ENCODE results near the gene ALPP. TPM values are rescaled to one million over a fixed set of nuclear protein-coding genes. Genes with fewer than 3 reads are reported as not detected.
"Not testable (repeated sequence)": the region's sequence is repeated elsewhere in the genome, so short reads cannot be mapped to it uniquely, and the experiment has no call there.

Gene ALPP
- total RNA-seq, 1 experiment from 2014 or later = 8.6 TPM

GRCh38 chr2:232369126-232369951 is 9.2 kb upstream of the ALPP start:
- Histone ChIP-seq H3K4me3 (ENCODE audit: low read length) (no peak overlapping the region), H2AFZ (ENCODE audit: low read length) (no peak overlapping the region), H3K27me3 (ENCODE audit: low read length) (no peaks in the 10 kb centered on the region), H3K9me3 (ENCODE audit: low read length) (no peaks in the 10 kb centered on the region), H4K20me1 (ENCODE audit: low read length) (no peaks in the 10 kb centered on the region), H3K36me3 (ENCODE audit: low read depth, low read length) (no peaks in the 10 kb centered on the region), H3K4me2 (ENCODE audit: low read length) (no peak overlapping the region), H3F3A (ENCODE audit: low read length, unreplicated experiment) (no peaks in the 10 kb centered on the region), H3K4me1 (ENCODE audit: insufficient read depth, low read length) (peaks cover 10% of the 10 kb centered on the region), H3K79me2 (ENCODE audit: low read length) (no peaks in the 10 kb centered on the region), H3K27ac (ENCODE audit: low read length) (no peak overlapping the region), H3K9me2 (replicated peaks; ENCODE audit: low read length) (no peaks in the 10 kb centered on the region), H3K9ac (ENCODE audit: low read length) (no peak overlapping the region)
- ATAC-seq (no peak), DNase-seq (no peak)
- ChIA-PET CTCF (no interaction called here), POLR2A (ENCODE audit: unreplicated experiment) (no interaction called here)
- intact Hi-C loops (cut with micrococcal nuclease) = no loop called here
- no TSS peak for BruUV-seq (replicated peaks)
- TF ChIP-seq, protein P1, sequence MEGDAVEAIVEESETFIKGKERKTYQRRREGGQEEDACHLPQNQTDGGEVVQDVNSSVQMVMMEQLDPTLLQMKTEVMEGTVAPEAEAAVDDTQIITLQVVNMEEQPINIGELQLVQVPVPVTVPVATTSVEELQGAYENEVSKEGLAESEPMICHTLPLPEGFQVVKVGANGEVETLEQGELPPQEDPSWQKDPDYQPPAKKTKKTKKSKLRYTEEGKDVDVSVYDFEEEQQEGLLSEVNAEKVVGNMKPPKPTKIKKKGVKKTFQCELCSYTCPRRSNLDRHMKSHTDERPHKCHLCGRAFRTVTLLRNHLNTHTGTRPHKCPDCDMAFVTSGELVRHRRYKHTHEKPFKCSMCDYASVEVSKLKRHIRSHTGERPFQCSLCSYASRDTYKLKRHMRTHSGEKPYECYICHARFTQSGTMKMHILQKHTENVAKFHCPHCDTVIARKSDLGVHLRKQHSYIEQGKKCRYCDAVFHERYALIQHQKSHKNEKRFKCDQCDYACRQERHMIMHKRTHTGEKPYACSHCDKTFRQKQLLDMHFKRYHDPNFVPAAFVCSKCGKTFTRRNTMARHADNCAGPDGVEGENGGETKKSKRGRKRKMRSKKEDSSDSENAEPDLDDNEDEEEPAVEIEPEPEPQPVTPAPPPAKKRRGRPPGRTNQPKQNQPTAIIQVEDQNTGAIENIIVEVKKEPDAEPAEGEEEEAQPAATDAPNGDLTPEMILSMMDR (conservative IDR thresholded peaks at IDR 0.05; ENCODE audit: low read depth, low read length) = no peak
- TF ChIP-seq EZH2phosphoT487 (IDR thresholded peaks at IDR 0.05; ENCODE audit: borderline replicate concordance, low read length) = no peak
- TF ChIP-seq EZH2 (IDR thresholded peaks at IDR 0.05; ENCODE audit: low read length, unreplicated experiment) = no peak

GRCh38 chr2:232370007-232370406 is 8.5 kb upstream of the ALPP start:
- H3K4me2 ChIP-seq (ENCODE audit: low read length); H3K27ac ChIP-seq (ENCODE audit: low read length); H3K9ac ChIP-seq (ENCODE audit: low read length); H2AFZ ChIP-seq (ENCODE audit: low read length); H4K20me1 ChIP-seq (ENCODE audit: low read length); H3K79me2 ChIP-seq (ENCODE audit: low read length); CTCF ChIA-PET; ATAC-seq; H3K9me3 ChIP-seq (ENCODE audit: low read length); POLR2A ChIA-PET (ENCODE audit: unreplicated experiment); H3K9me2 ChIP-seq (replicated peaks; ENCODE audit: low read length); H3K36me3 ChIP-seq (ENCODE audit: low read depth, low read length); H3F3A ChIP-seq (ENCODE audit: low read length, unreplicated experiment); DNase-seq; BruUV-seq (replicated peaks); intact Hi-C loops (cut with micrococcal nuclease); H3K4me3 ChIP-seq (ENCODE audit: low read length); H3K27me3 ChIP-seq (ENCODE audit: low read length): not testable (repeated sequence)
- peaks cover 10% of the 10 kb centered on the region for H3K4me1 ChIP-seq (ENCODE audit: insufficient read depth, low read length)

DNA sequence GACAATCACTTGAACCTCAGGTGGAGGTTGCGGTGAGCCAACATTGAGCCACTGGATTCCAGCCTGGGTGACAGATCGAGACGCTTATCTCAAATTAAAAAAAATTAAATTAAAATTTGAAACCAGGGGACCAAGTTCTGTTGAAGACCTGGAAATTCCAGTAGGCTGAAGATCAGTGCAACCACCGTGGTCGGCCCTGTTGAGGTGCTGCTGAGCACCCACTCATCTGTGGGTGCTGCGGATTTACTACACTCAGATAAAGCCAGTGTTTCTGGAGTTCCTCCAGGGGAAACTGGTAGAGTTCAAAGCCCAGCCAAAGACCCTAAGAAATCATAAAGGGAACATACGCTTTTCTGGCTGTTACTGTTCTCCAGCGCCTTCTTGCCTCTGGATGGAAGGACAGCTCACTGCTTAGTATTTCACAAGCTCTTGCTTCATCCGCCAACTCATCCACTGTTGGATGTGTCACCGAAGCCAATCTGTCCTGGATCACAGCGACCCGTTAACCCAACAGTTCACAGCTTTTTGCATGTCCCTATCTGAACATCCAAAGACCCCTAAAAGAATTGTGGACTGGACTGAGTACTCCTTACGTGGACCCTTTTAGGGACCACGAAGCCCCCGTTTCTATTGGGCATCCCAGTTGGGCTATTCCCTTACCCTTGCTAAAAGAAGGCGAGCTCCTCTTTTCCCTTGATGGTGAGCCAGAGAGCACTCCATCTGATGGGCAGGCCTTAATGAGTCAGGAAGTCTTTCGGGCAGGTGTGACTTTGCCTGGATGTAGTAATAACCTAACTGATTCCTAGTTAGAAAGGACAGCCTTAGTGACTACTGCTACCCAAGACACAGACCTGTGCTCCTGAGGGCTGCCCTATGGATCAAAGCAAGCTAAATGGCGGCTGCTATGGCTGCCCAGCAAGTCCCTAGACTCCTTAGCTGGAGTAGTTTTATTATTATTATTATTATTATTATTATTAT is 6.0 kb upstream of the ALPP start:
- Histone ChIP-seq H3K36me3 (ENCODE audit: low read depth, low read length) (no peaks in the 10 kb centered on the region), H3K4me3 (ENCODE audit: low read length) (no peak overlapping the region), H3K4me1 (ENCODE audit: insufficient read depth, low read length) (peaks cover 6% of the 10 kb centered on the region; the same call in 1 of the 2 replicates), H3K27ac (ENCODE audit: low read length) (no peak overlapping the region), H3K9me3 (ENCODE audit: low read length) (no peaks in the 10 kb centered on the region), H3K27me3 (ENCODE audit: low read length) (no peaks in the 10 kb centered on the region), H3K9me2 (replicated peaks; ENCODE audit: low read length) (no peaks in the 10 kb centered on the region), H3K4me2 (ENCODE audit: low read length) (no peak overlapping the region), H3F3A (ENCODE audit: low read length, unreplicated experiment) (no peaks in the 10 kb centered on the region), H3K9ac (ENCODE audit: low read length) (no peak overlapping the region), H3K79me2 (ENCODE audit: low read length) (no peaks in the 10 kb centered on the region), H4K20me1 (ENCODE audit: low read length) (no peaks in the 10 kb centered on the region), H2AFZ (ENCODE audit: low read length) (no peak overlapping the region)
- ChIA-PET POLR2A (ENCODE audit: unreplicated experiment) (no interaction called here), CTCF (no interaction called here)
- BruUV-seq (replicated peaks) = no TSS peak
- no peak for ATAC-seq
- intact Hi-C loops (cut with micrococcal nuclease) = no loop called here
- no peak for TF ChIP-seq EZH2phosphoT487 (IDR thresholded peaks at IDR 0.05; ENCODE audit: borderline replicate concordance, low read length)
- no peak for TF ChIP-seq EZH2 (IDR thresholded peaks at IDR 0.05; ENCODE audit: low read length, unreplicated experiment)
- TF ChIP-seq, protein P1 (conservative IDR thresholded peaks at IDR 0.05; ENCODE audit: low read depth, low read length) = no peak
- DNase-seq = peak; percentile 64

Measured in PC-3 (cell line).